Neural cell (in vitro differentiated cells): ENCODE results near the gene PFN3. TPM values are rescaled to one million over a fixed set of nuclear protein-coding genes. Genes with fewer than 3 reads are reported as not detected.

Source experiments
- H2AFZ ChIP-seq: fragments of 200-600, 300-800 bp; sonication (generic), shearing (Covaris generic); 2 replicates; pipeline ENCODE4 v1.6.0; 2014; ENCODE audit warnings: low read depth, mild to moderate bottlenecking, antibody characterized with exemption, low read length, moderate library complexity
- H3F3A ChIP-seq: fragments of 200-600 bp; shearing (Covaris generic); 2 replicates; pipeline ENCODE4 v1.6.1; 2016; ENCODE audit warnings: mild to moderate bottlenecking, moderate library complexity, mixed read lengths, antibody characterized with exemption, low read length; ENCODE audit not compliant: insufficient read depth, poor library complexity, severe bottlenecking
- H3K27ac ChIP-seq: fragments of 200-600, 300-800 bp; sonication (generic), shearing (Covaris generic); 2 replicates; pipeline ENCODE4 v1.5.1; 2014; ENCODE audit warnings: mild to moderate bottlenecking, low read length, moderate library complexity
- H3K27me3 ChIP-seq: fragments of 300-800, 200-600 bp; sonication (generic), shearing (Covaris generic); 2 replicates; pipeline ENCODE4 v1.6.0; 2014; ENCODE audit warnings: mild to moderate bottlenecking, low read depth, low read length, moderate library complexity; ENCODE audit not compliant: insufficient read depth
- H3K36me3 ChIP-seq: fragments of 300-800, 200-600 bp; sonication (generic), shearing (Covaris generic); 2 replicates; pipeline ENCODE4 v1.5.1; 2014; ENCODE audit warnings: mild to moderate bottlenecking, antibody characterized with exemption, low read length, moderate library complexity; ENCODE audit not compliant: insufficient read depth
- H3K4me2 ChIP-seq: fragments of 300-800, 200-600 bp; sonication (generic), shearing (Covaris generic); 2 replicates; pipeline ENCODE4 v1.6.0; 2014; ENCODE audit warnings: mild to moderate bottlenecking, low read length
- H3K4me3 ChIP-seq: fragments of 300-800, 200-600 bp; sonication (generic), shearing (Covaris generic); 2 replicates; pipeline ENCODE4 v1.5.1; 2014; ENCODE audit warnings: mild to moderate bottlenecking, low read length, moderate library complexity
- H3K79me2 ChIP-seq: fragments of 200-600 bp; shearing (Covaris generic); replicated peaks from 2 replicates; pipeline ENCODE4 v1.6.0; 2014; ENCODE audit warnings: mild to moderate bottlenecking, low read length, moderate library complexity; ENCODE audit not compliant: insufficient read depth
- H3K9ac ChIP-seq: fragments of 300-800, 200-600 bp; sonication (generic), shearing (Covaris generic); 2 replicates; pipeline ENCODE4 v1.6.1; 2016; ENCODE audit warnings: mild to moderate bottlenecking, low read length, mixed read lengths
- H3K9me2 ChIP-seq: fragments of 200-600 bp; shearing (Covaris generic); 2 replicates; pipeline ENCODE4 v1.6.1; 2016; ENCODE audit warnings: mild to moderate bottlenecking, low read length, mixed read lengths; ENCODE audit not compliant: insufficient read depth
- H3K9me3 ChIP-seq: fragments of 200-600, 300-800 bp; sonication (generic), shearing (Covaris generic); 2 replicates; pipeline ENCODE4 v1.6.1; 2016; ENCODE audit warnings: mild to moderate bottlenecking, mixed run types, low read length, moderate library complexity, mixed read lengths
- H4K20me1 ChIP-seq: fragments of 200-600 bp; shearing (Covaris generic); 2 replicates; pipeline ENCODE4 v1.6.1; 2016; ENCODE audit warnings: mild to moderate bottlenecking, mixed run types; ENCODE audit not compliant: insufficient read depth
- CTCF ChIP-seq: fragments of 450-650 bp; IDR thresholded peaks from 2 replicates; pipeline ENCODE4 v1.5.1; 2014; ENCODE audit warnings: antibody characterized with exemption, mild to moderate bottlenecking, moderate library complexity; ENCODE audit not compliant: poor library complexity, severe bottlenecking
- EP300 ChIP-seq: fragments of 450-650 bp; conservative IDR thresholded peaks from 2 replicates; pipeline ENCODE4 v1.6.1; 2014; ENCODE audit warnings: antibody characterized with exemption, mild to moderate bottlenecking, moderate library complexity; ENCODE audit not compliant: poor library complexity, severe bottlenecking
- EZH2 ChIP-seq: fragments of 200-600, 300-800 bp; shearing (Covaris generic), sonication (generic); IDR thresholded peaks from 2 replicates; pipeline ENCODE4 v1.6.1; 2014; ENCODE audit warnings: antibody characterized with exemption, low read length, borderline replicate concordance, mild to moderate bottlenecking; ENCODE audit not compliant: insufficient read depth, poor library complexity, severe bottlenecking
- MXI1 ChIP-seq: fragments of 450-650 bp; conservative IDR thresholded peaks from 2 replicates; pipeline ENCODE4 v1.6.1; 2014; ENCODE audit warnings: antibody characterized with exemption, mild to moderate bottlenecking; ENCODE audit not compliant: poor library complexity, severe bottlenecking
- POLR2AphosphoS5 ChIP-seq: IDR thresholded peaks from 2 replicates; pipeline ENCODE4 v1.6.1; 2012
- RAD21 ChIP-seq: fragments of 450-650 bp; conservative IDR thresholded peaks from 2 replicates; pipeline ENCODE4 v1.6.1; 2014; ENCODE audit warnings: antibody characterized with exemption, mild to moderate bottlenecking, moderate library complexity
- REST ChIP-seq: IDR thresholded peaks from 2 replicates; pipeline ENCODE4 v1.6.1; 2012; ENCODE audit warnings: borderline replicate concordance
- SMC3 ChIP-seq: fragments of 450-650 bp; conservative IDR thresholded peaks from 2 replicates; pipeline ENCODE4 v1.6.1; 2014; ENCODE audit warnings: antibody characterized with exemption, mild to moderate bottlenecking, moderate library complexity; ENCODE audit not compliant: poor library complexity
- TAF1 ChIP-seq: IDR thresholded peaks from 2 replicates; pipeline ENCODE4 v1.6.1; 2012; ENCODE audit warnings: low read depth
- polyA plus RNA-seq: library from polyadenylated mRNA; depleted of rRNA; stranded (reverse); fragments of >200 nt; gene quantifications from 2 replicates; pipeline ENCODE4 v1.2.3, GENCODE V29; 2014

PFN3 gene
- polyA plus RNA-seq, 1 donor from 2014 or later: not detected

DNA sequence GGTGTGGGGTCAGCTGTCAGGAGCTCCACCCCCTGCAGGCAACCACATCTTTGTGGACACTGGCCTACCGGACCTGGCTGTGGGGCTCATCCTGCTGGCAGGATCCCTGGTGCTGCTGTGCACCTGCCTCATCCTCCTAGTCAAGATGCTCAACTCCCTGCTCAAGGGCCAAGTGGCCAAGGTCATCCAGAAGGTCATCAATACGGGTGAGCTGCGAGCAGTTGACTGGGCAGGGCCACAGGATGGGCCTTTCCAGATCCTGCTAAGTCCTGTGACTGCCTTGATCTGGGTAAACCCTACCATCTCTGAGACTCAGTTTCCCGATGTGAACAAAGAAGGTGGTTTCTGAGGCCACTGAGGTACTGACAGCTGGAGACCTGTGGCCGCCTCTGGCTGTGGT is 6.5 kb downstream of the PFN3 start:
- H3K36me3 ChIP-seq: no peaks in the 10 kb centered on the region
- H3K9ac ChIP-seq: no peak overlapping the region
- no peak overlapping the region for H2AFZ ChIP-seq
- no peaks in the 10 kb centered on the region for H3K9me2 ChIP-seq
- no peak overlapping the region for H3K4me2 ChIP-seq
- H3F3A ChIP-seq: no peaks in the 10 kb centered on the region
- no peaks in the 10 kb centered on the region for H4K20me1 ChIP-seq
- TF ChIP-seq TAF1: no peak
- H3K9me3 ChIP-seq: no peaks in the 10 kb centered on the region
- H3K27ac ChIP-seq: no peak overlapping the region
- no peaks in the 10 kb centered on the region for H3K27me3 ChIP-seq
- no peaks in the 10 kb centered on the region for H3K79me2 ChIP-seq
- H3K4me3 ChIP-seq: no peak overlapping the region

- no peaks in the 10 kb centered on the region for H4K20me1 ChIP-seq
- no peak overlapping the region for H2AFZ ChIP-seq
- no peak overlapping the region for H3K9ac ChIP-seq
- H3K36me3 ChIP-seq: no peaks in the 10 kb centered on the region
- no peaks in the 10 kb centered on the region for H3K27me3 ChIP-seq
- H3F3A ChIP-seq: no peaks in the 10 kb centered on the region
- no peaks in the 10 kb centered on the region for H3K79me2 ChIP-seq
- no peaks in the 10 kb centered on the region for H3K9me2 ChIP-seq
- no peak overlapping the region for H3K4me2 ChIP-seq
- H3K9me3 ChIP-seq: no peaks in the 10 kb centered on the region
- TF ChIP-seq TAF1 (no peak), POLR2AphosphoS5 (no peak), REST (no peak), RAD21 (no peak), CTCF (no peak), MXI1 (no peak), EP300 (no peak), EZH2 (no peak), SMC3 (no peak)
- H3K4me3 ChIP-seq: no peak overlapping the region
- H3K27ac ChIP-seq: no peak overlapping the region
These were observed 7.2 kb downstream of the PFN3 start for GRCh38 chr5:177393206-177393765.

DNA sequence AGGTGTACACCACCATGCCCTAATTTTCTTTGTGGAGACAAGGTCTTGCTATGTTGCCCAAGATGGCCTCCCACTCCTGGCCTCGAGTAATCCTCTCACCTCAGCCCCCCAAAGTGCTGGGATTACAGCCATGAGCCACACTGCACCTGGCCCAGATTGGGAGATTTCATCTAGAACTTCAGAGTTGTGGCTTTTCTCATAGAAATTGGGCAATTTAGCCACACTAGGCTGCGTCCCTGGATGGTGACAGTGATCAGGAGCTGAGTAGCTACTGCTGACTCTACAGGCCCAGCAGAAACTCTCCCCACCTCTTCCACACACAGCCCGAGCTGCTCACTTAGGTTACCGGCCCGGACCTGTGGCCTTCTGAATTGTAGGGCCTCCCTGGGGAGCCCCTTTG is 7.7 kb downstream of the PFN3 start:
- Histone ChIP-seq H3K79me2 (no peaks in the 10 kb centered on the region), H3K36me3 (no peaks in the 10 kb centered on the region), H2AFZ (no peak overlapping the region), H3K27ac (no peak overlapping the region), H4K20me1 (no peaks in the 10 kb centered on the region), H3K9me2 (no peaks in the 10 kb centered on the region), H3K9ac (no peak overlapping the region), H3F3A (no peaks in the 10 kb centered on the region), H3K27me3 (no peaks in the 10 kb centered on the region), H3K9me3 (no peaks in the 10 kb centered on the region), H3K4me2 (no peak overlapping the region), H3K4me3 (no peak overlapping the region)
- TF ChIP-seq REST: no peak
- TF ChIP-seq TAF1: no peak
- no peak for TF ChIP-seq MXI1
- no peak for TF ChIP-seq CTCF
- TF ChIP-seq EP300: no peak
- no peak for TF ChIP-seq POLR2AphosphoS5
- no peak for TF ChIP-seq RAD21
- TF ChIP-seq EZH2: no peak
- TF ChIP-seq SMC3: no peak
